ENCODE measurements around the gene UBQLN4.

The UBQLN4 gene

DNA sequence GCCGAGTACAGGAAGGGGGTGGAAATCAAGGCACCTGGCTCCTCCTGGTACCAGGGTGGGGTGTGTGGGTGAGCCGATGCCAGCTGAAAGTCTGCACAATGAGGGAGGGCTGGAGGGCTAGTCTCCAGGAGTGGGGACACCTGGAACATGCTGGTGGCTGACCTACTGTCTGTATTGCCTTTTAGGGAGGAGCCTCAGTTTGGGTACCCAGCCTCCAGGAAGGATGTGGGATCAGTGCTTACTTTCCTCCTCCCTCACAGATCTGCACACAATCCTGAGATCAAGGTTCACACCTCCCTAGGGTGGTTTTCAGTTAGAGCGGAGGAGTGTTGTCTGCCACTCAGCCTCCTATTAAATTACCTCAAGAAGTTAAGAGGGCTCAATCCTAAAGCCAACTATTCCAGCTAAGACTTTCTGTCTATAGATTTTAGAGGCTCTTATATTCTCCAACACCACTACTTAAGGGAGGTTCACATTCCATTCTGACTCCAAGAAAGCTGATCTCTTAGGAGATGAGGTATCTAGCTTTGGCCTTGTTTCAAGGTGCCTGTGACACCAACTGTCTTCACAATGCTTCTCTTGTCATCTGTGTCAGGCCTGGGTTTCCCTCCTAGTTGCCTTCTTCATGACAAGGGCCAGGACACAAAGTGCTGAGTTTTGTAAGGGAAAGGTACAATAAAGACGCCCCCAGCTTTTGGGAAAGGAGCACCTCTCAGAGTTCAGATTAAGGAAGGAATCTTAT, 48.6 kb downstream of the UBQLN4 start:
- no peak for DNase-seq (ENCODE audit: extremely low spot score)
- ChIA-PET CTCF (no interaction called here), POLR2A (interaction anchor here (1.0 kb wide), 1 partner anchor 27 kb away, joined by 3 read pairs; no protein-coding TSS in a partner anchor)
- TF ChIP-seq SUZ12 (IDR thresholded peaks at IDR 0.05): no peak
- TF ChIP-seq ARNT (IDR thresholded peaks at IDR 0.05): no peak
- TF ChIP-seq LEF1 (IDR thresholded peaks at IDR 0.05; ENCODE audit: borderline replicate concordance): no peak
- TF ChIP-seq, protein P1, sequence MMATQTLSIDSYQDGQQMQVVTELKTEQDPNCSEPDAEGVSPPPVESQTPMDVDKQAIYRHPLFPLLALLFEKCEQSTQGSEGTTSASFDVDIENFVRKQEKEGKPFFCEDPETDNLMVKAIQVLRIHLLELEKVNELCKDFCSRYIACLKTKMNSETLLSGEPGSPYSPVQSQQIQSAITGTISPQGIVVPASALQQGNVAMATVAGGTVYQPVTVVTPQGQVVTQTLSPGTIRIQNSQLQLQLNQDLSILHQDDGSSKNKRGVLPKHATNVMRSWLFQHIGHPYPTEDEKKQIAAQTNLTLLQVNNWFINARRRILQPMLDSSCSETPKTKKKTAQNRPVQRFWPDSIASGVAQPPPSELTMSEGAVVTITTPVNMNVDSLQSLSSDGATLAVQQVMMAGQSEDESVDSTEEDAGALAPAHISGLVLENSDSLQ (IDR thresholded peaks at IDR 0.05): no peak
- TF ChIP-seq TARDBP (IDR thresholded peaks at IDR 0.05): no peak
- no peak for TF ChIP-seq ZNF384 (IDR thresholded peaks at IDR 0.05)
- TF ChIP-seq CTBP1 (IDR thresholded peaks at IDR 0.05; ENCODE audit: borderline replicate concordance): no peak
- TF ChIP-seq HDGF (IDR thresholded peaks at IDR 0.05; ENCODE audit: borderline replicate concordance): no peak
- no peak for TF ChIP-seq FOXK2 (IDR thresholded peaks at IDR 0.05)
- no peak for TF ChIP-seq ELF4 (IDR thresholded peaks at IDR 0.05)
- TF ChIP-seq NFRKB (IDR thresholded peaks at IDR 0.05): no peak
- TF ChIP-seq FOXM1 (IDR thresholded peaks at IDR 0.05; ENCODE audit: borderline replicate concordance): no peak
- TF ChIP-seq SP1 (IDR thresholded peaks at IDR 0.05): no peak
- TF ChIP-seq L3MBTL2 (conservative IDR thresholded peaks at IDR 0.05): no peak
- no peak for TF ChIP-seq BHLHE40 (IDR thresholded peaks at IDR 0.05; ENCODE audit: borderline replicate concordance)
- TF ChIP-seq FOXA1 (IDR thresholded peaks at IDR 0.05): no peak

DNA sequence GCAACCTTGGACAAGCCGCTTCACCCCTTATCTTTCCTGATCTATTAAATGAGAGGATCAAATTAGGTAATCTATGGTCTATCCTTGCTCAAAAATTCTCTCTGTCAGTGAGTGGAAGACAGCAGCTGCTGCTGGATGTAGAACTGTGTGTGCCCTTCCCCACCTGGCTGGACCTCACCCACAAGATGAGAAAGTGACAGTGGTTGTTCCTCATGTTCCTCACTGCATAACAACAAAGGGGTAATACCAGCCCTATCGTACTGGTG, 49.7 kb downstream of the UBQLN4 start:
- DNase-seq (ENCODE audit: extremely low spot score): no peak
- ChIA-PET POLR2A (interaction anchor here (1.0 kb wide), 1 partner anchor 26 kb away, joined by 3 read pairs; no protein-coding TSS in a partner anchor), CTCF (interaction anchor here (0.6 kb wide), 1 partner anchor 11 kb away, joined by 4 read pairs; no protein-coding TSS in a partner anchor)

DNA sequence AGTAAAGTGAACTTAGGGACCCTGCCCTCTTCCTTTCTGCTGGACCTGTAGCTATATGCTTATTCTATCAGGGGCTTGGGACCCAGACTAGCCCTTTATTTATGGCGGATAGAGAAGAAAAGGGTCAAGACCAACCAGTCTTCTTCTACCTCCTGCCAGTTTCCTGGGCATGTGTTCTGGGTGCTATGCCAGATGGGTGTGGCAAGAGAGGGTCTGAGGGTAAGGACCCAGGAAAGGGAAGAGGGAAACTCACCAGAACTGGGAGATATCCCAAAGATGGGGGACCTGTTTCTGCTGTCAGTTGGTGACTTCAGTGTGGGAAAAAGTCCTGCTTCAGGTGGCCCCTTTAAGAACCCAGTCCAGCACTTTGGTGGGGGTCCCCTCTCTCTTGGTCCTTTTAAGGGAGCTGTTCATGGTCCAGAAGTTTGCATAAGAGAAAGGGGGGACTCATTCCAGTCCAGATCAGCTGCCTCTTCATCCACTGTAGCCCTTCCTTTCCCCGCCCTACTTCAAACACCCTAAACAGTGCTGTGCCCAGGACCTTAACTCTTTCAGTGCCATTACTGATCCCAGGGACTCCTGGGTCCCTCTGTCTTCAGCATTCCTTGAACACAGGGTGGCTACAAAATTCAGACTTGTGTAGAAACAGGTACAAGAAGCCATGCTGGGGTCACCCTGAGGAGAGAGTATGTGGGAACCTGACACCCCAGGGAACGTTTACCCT, 51.2 kb downstream of the UBQLN4 start:
- ChIA-PET CTCF (interaction anchor here (0.7 to 1.0 kb wide), 4 partner anchors 13 to 143 kb away, joined by 3 to 4 read pairs (median 3); no protein-coding TSS in a partner anchor), POLR2A (no interaction called here)
- TF ChIP-seq NFRKB (IDR thresholded peaks at IDR 0.05) (no peak), LEF1 (IDR thresholded peaks at IDR 0.05; ENCODE audit: borderline replicate concordance) (no peak), FOXK2 (IDR thresholded peaks at IDR 0.05) (no peak), TARDBP (IDR thresholded peaks at IDR 0.05) (no peak), HDGF (IDR thresholded peaks at IDR 0.05; ENCODE audit: borderline replicate concordance) (no peak), SP1 (IDR thresholded peaks at IDR 0.05) (no peak), CTBP1 (IDR thresholded peaks at IDR 0.05; ENCODE audit: borderline replicate concordance) (no peak), FOXA1 (IDR thresholded peaks at IDR 0.05) (no peak), ELF4 (IDR thresholded peaks at IDR 0.05) (no peak), BHLHE40 (IDR thresholded peaks at IDR 0.05; ENCODE audit: borderline replicate concordance) (no peak)
- TF ChIP-seq, protein P1 (IDR thresholded peaks at IDR 0.05): no peak
- DNase-seq (ENCODE audit: extremely low spot score): no peak

More for the DNA sequence above, 49.7 kb downstream of the UBQLN4 start:
- TF ChIP-seq BHLHE40 (IDR thresholded peaks at IDR 0.05; ENCODE audit: borderline replicate concordance): no peak
- no peak for TF ChIP-seq ELF4 (IDR thresholded peaks at IDR 0.05)
- no peak for TF ChIP-seq FOXK2 (IDR thresholded peaks at IDR 0.05)
- no peak for TF ChIP-seq FOXA1 (IDR thresholded peaks at IDR 0.05)

DNA sequence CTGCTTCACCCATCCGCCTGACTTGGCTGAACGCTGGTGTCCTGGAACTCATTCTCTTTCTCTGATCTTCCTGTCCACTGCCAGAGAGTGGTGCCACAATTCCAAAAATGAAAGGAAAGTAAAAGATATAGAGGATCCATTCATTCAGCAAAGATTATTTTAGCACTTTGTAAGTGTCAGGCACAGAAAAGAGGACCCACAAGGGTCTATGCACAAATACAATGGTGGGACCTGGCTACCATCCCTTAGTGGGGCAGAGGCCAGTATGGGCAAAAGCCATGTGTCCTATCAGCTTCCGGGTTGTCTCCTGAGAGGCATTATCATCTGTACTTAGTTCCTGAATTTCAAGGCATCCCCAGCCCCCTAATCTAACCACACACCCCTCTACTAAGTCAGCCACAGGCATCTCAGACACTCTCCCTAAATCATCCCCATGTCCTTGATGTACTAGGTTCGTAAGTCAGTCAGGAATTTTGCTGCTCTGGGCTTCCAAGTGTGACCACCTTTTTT, 51.9 kb downstream of the UBQLN4 start:
- no peak for DNase-seq (ENCODE audit: extremely low spot score)
- ChIA-PET CTCF (interaction anchor here (0.9 to 1.7 kb wide), 5 partner anchors 12 to 65 kb away, joined by 3 to 9 read pairs (median 3); no protein-coding TSS in a partner anchor), POLR2A (interaction anchor here (1.2 to 1.3 kb wide), 2 partner anchors 24 to 62 kb away, joined by 3 read pairs; partner anchors contain the start of gene ARHGEF2)
- TF ChIP-seq TARDBP (IDR thresholded peaks at IDR 0.05) (no peak), ARNT (IDR thresholded peaks at IDR 0.05) (no peak), LEF1 (IDR thresholded peaks at IDR 0.05; ENCODE audit: borderline replicate concordance) (no peak), BHLHE40 (IDR thresholded peaks at IDR 0.05; ENCODE audit: borderline replicate concordance) (no peak), ZNF384 (IDR thresholded peaks at IDR 0.05) (no peak), FOXM1 (IDR thresholded peaks at IDR 0.05; ENCODE audit: borderline replicate concordance) (no peak), HDGF (IDR thresholded peaks at IDR 0.05; ENCODE audit: borderline replicate concordance) (no peak), FOXK2 (IDR thresholded peaks at IDR 0.05) (no peak), ELF4 (IDR thresholded peaks at IDR 0.05) (no peak), SP1 (IDR thresholded peaks at IDR 0.05) (no peak), CTBP1 (IDR thresholded peaks at IDR 0.05; ENCODE audit: borderline replicate concordance) (no peak), FOXA1 (IDR thresholded peaks at IDR 0.05) (no peak), SUZ12 (IDR thresholded peaks at IDR 0.05) (no peak), L3MBTL2 (conservative IDR thresholded peaks at IDR 0.05) (no peak)
- TF ChIP-seq, protein P1 (IDR thresholded peaks at IDR 0.05): no peak

DNA sequence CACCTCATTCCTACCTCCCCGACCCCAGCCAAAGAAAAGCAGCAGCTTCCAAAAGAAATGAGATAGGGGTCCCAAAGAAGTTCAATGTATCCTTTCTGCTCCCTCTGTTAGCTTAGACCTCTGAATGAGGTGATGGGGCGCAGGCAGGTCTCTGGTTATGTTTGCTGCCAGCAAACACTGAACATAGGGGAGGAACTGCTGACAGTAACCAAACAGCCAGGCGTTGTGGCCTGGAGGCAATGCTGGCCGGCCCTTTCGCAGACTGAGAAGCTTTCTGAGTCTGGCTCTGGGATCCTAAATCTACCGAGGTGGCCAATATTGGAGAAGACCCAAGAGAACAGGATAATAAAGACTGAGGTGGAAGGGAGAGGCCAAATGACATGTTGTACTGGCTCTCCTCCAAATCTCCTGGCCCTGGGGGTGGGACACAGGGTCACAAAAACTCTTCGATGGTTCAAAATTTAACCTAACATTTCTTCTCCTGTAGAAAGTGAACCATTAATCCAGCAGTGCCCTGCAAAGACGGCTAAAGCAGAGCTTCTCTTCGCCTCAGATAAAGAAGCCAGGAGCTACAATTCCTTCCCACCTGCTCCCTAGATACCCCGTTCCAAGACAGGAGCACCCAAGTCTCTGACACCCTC, 52.5 kb downstream of the UBQLN4 start:
- CTCF ChIA-PET: interaction anchor here (1.0 to 1.7 kb wide), 3 partner anchors 12 to 65 kb away, joined by 3 to 9 read pairs (median 3); no protein-coding TSS in a partner anchor
- TF ChIP-seq TARDBP (IDR thresholded peaks at IDR 0.05) (no peak), CTBP1 (IDR thresholded peaks at IDR 0.05; ENCODE audit: borderline replicate concordance) (no peak), ELF4 (IDR thresholded peaks at IDR 0.05) (no peak), BHLHE40 (IDR thresholded peaks at IDR 0.05; ENCODE audit: borderline replicate concordance) (no peak), SP1 (IDR thresholded peaks at IDR 0.05) (no peak), FOXK2 (IDR thresholded peaks at IDR 0.05) (no peak), ARNT (IDR thresholded peaks at IDR 0.05) (no peak), L3MBTL2 (conservative IDR thresholded peaks at IDR 0.05) (no peak), LEF1 (IDR thresholded peaks at IDR 0.05; ENCODE audit: borderline replicate concordance) (no peak), ZNF384 (IDR thresholded peaks at IDR 0.05) (no peak), NFRKB (IDR thresholded peaks at IDR 0.05) (no peak), FOXM1 (IDR thresholded peaks at IDR 0.05; ENCODE audit: borderline replicate concordance) (no peak), SUZ12 (IDR thresholded peaks at IDR 0.05) (no peak), FOXA1 (IDR thresholded peaks at IDR 0.05) (no peak)
- TF ChIP-seq, protein P1 (IDR thresholded peaks at IDR 0.05): no peak
- POLR2A ChIA-PET: interaction anchor here (1.2 to 1.3 kb wide), 2 partner anchors 23 to 61 kb away, joined by 3 read pairs; partner anchors contain the start of gene ARHGEF2
- DNase-seq (ENCODE audit: extremely low spot score): no peak
